Effector CD8-positive, alpha-beta T cell (primary cell): Measurements from ENCODE around the gene HIVEP3.
"Not testable (repeated sequence)": the region's sequence is repeated elsewhere in the genome, so short reads cannot be mapped to it uniquely, and the experiment has no call there.

Experiments used
- DNase-seq: peaks from one replicate; lab custom pipeline; 2025; lab: John Stamatoyannopoulos, UW
- total RNA-seq, 4 experiments: gene quantifications; one replicate each; lab custom pipeline; 2026; lab: John Stamatoyannopoulos, UW

The HIVEP3 gene
- total RNA-seq: 10.3 to 50.2 (median 16.4) reads per million in 4 experiments

GRCh38 chr1:41918450-41919043 lies at the start of gene HIVEP3:
Gene HIVEP3, minus strand, starts transcription at chr1:41918922.
- no peak for DNase-seq

GRCh38 chr1:41964400-41964799 lies 45.7 kb upstream of the HIVEP3 start:
- no peak for DNase-seq

- no peak for DNase-seq
Measured at GRCh38 chr1:41963636-41964035, 44.9 kb upstream of the HIVEP3 start.

GRCh38 chr1:41958015-41958673 lies 39.4 kb upstream of the HIVEP3 start:
- DNase-seq: no peak

GRCh38 chr1:41957568-41957967 lies 38.8 kb upstream of the HIVEP3 start:
- DNase-seq: no peak

- DNase-seq: no peak
Measured at GRCh38 chr1:41955461-41956159, 36.9 kb upstream of the HIVEP3 start.

- DNase-seq: no peak
Measured at GRCh38 chr1:41954533-41954944, 35.8 kb upstream of the HIVEP3 start.

GRCh38 chr1:41953291-41953690 lies 34.6 kb upstream of the HIVEP3 start:
- DNase-seq: no peak

GRCh38 chr1:41952208-41952607 lies 33.5 kb upstream of the HIVEP3 start:
- DNase-seq: no peak

- not testable (repeated sequence) for DNase-seq
Measured at GRCh38 chr1:41951492-41951891, 32.8 kb upstream of the HIVEP3 start.

GRCh38 chr1:41950820-41951219 lies 32.1 kb upstream of the HIVEP3 start:
- no peak for DNase-seq

GRCh38 chr1:41945946-41946345 lies 27.2 kb upstream of the HIVEP3 start:
- not testable (repeated sequence) for DNase-seq

GRCh38 chr1:41943717-41944116 lies 25.0 kb upstream of the HIVEP3 start:
- no peak for DNase-seq

- no peak for DNase-seq
Measured at GRCh38 chr1:41942278-41942677, 23.6 kb upstream of the HIVEP3 start.

- no peak for DNase-seq
Measured at GRCh38 chr1:41941381-41941780, 22.7 kb upstream of the HIVEP3 start.

GRCh38 chr1:41939194-41939593 lies 20.5 kb upstream of the HIVEP3 start:
- DNase-seq: no peak

GRCh38 chr1:41936107-41936506 lies 17.4 kb upstream of the HIVEP3 start:
- no peak for DNase-seq

- no peak for DNase-seq
Measured at GRCh38 chr1:41935226-41935625, 16.5 kb upstream of the HIVEP3 start.

GRCh38 chr1:41933106-41933505 lies 14.4 kb upstream of the HIVEP3 start:
- DNase-seq: no peak

- no peak for DNase-seq
Measured at GRCh38 chr1:41931578-41931977, 12.9 kb upstream of the HIVEP3 start.

GRCh38 chr1:41927118-41927517 lies 8.4 kb upstream of the HIVEP3 start:
- DNase-seq: no peak

GRCh38 chr1:41925712-41926111 lies 7.0 kb upstream of the HIVEP3 start:
- DNase-seq: no peak

GRCh38 chr1:41924911-41925310 lies 6.2 kb upstream of the HIVEP3 start:
- DNase-seq: no peak
